Frontal cortex (tissue), 4 donors: Measurements from ENCODE around the gene EPB41L2. TPM values are rescaled to one million over a fixed set of nuclear protein-coding genes. Genes with fewer than 3 reads are reported as not detected.
"Not testable (repeated sequence)": the region's sequence is repeated elsewhere in the genome, so short reads cannot be mapped to it uniquely, and the experiment has no call there.

Experiments used
- DNase-seq, 2 donors: peaks; one replicate each; pipeline ENCODE4 v3.0.0; 2012; ENCODE audit warnings: low spot score in 2 of 2
- FAIRE-seq: peaks from 2 replicates; lab custom pipeline; 2012; peaks lifted over from hg19 to GRCh38; lab: Jason Lieb, UNC
- total RNA-seq: library from RNA; depleted of rRNA; stranded (reverse); fragments of >200 nt; gene quantifications from one replicate; pipeline ENCODE4 v1.2.3, GENCODE V29; 2014
- donor health status: control.
- donor health status: control.
- donor health status: control.

EPB41L2 gene
- total RNA-seq, 1 donor from 2014 or later = 30.2 TPM

GRCh38 chr6:131007964-131008363 lies 55.1 kb downstream of the EPB41L2 start:
- not testable (repeated sequence) for DNase-seq, FAIRE-seq

DNA sequence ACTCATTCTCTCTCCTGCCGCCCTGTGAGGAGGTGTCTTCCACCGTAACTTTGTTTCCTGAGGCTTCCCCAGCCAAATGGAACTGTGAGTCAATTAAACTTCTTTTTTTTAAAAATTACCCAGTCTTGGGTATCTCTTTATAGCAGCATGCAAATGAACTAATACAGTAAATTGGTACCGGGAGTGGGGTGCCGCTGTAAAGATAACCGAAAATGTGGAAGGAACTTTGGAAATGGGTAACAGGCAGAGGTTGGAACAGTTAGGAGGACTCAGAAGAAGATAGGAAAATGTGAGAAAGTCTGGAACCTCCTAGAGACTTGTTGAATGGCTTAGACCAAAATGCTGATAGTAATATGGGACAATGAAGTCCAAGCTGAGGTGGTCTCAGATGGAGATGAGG lies 55.8 kb downstream of the EPB41L2 start:
- DNase-seq (no peak), FAIRE-seq (no peak)

DNA sequence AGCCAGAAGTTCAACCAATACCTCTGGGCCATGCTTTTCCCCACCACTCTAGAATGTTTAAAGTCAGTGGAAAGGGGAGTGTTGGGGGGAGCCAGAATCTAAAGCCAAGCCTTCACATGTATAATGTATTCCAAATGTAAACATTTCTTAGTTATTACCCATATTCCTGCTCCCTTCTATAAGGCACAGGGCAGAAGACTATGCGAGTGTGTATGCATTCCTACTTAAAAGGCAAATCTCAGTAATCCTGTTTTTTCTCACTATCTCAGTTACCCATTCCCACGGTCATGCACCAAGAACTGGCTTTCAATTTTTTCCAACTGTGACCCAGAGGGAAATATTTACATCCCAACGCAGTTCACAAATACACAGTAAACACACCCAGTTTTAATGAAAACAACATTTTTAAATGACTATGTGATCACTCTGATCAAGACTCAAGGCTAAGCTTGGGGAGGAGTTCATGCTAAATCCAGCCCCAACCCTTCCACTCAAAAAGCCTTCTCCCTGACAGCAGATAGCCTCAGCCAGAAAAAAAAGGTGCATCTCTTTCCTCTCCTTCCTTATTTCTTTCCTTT lies 57.5 kb downstream of the EPB41L2 start:
- no peak for DNase-seq
- no peak for FAIRE-seq

DNA sequence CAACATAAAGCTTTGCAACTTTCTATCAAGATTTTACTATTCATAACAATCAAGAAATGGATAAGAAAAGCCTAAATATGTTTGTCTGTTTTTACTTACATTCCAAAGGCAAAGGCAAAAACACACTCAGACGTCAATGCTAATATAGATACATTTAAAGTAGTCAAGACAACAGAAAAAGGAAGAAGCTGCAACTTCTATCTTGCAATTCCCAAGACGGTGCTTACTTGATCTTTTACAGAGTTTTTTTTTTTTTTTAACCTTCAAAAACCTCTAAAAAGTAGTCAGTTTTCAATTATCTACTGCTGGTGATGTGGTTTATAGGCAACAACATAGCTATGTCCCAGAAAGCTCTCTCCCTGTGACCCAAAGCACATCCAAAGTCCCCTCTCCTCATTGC lies 58.1 kb downstream of the EPB41L2 start:
- no peak for FAIRE-seq

GRCh38 chr6:131004387-131004755 lies 58.7 kb downstream of the EPB41L2 start:
- no peak for DNase-seq
- no peak for FAIRE-seq

More for the DNA sequence above, 58.1 kb downstream of the EPB41L2 start:
- DNase-seq = no peak

GRCh38 chr6:131003488-131004386 lies 59.3 kb downstream of the EPB41L2 start:
- FAIRE-seq (no peak), DNase-seq (no peak)

- FAIRE-seq (no peak), DNase-seq (no peak)
Measured at GRCh38 chr6:131002661-131002980, 60.4 kb downstream of the EPB41L2 start.

DNA sequence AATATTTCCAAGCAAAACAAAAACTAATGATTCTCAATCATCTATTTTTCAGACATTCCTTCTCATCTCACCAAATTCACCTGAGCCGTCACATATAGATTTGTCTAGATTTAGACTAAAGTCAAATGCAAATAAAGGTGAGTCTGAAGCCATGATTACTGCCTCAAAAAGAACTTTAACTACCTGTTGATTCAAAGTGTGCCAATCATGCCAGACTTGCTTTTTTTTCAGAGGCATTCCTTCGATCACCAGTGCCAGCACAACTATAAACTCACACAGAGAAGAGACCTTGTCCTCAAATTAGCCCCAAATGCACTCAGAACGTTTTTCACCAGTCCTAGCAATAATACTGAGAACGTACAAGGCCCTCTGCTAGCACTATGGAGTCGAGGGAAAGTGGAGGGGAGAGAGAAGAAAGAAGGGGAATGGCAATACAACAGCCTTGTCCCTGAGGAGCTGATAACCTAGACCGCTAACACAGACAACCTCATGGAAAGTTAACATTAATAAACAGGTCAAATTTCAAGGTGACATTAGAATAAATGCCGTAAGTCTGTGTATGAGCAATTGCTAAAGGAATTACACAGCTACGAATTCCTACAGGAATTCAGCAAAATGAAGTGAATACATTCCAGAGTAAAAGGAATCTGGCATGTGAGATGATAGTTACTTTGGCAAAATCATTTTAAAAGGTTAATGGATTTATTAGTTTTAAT lies 60.9 kb downstream of the EPB41L2 start:
- FAIRE-seq (no peak), DNase-seq (no peak)

DNA sequence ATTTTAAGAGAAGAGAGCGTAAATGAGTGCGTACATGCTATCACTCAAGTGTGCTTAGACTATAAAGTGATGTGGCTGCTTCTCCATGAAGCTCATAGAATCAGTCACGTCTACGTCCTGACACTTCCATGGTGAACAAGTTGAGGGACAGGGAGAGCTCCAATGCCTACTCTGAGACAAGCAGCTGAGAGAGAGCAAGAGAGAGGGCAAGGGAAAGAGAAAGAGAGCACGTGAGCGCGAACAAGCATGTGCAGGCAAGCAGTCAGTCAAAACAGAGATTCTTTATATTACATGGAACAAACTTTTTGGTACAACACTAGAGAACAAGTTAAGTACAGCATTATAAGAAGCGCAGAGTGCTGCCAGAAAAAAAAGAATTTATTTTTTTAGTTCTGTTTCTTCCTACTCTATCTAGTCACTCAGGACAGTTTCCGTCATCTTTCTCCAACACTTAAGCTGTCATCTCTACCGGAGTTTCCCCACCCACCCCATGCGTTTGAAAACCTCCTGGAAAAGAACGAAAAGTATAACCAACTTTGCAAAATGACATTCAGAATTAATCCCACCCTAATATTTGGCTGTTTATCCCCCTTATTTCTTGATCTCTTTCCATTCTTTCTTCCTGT lies 61.8 kb downstream of the EPB41L2 start:
- FAIRE-seq (no peak), DNase-seq (no peak)

- FAIRE-seq = no peak
- no peak for DNase-seq
Measured at GRCh38 chr6:131000544-131000943, 62.5 kb downstream of the EPB41L2 start.

DNA sequence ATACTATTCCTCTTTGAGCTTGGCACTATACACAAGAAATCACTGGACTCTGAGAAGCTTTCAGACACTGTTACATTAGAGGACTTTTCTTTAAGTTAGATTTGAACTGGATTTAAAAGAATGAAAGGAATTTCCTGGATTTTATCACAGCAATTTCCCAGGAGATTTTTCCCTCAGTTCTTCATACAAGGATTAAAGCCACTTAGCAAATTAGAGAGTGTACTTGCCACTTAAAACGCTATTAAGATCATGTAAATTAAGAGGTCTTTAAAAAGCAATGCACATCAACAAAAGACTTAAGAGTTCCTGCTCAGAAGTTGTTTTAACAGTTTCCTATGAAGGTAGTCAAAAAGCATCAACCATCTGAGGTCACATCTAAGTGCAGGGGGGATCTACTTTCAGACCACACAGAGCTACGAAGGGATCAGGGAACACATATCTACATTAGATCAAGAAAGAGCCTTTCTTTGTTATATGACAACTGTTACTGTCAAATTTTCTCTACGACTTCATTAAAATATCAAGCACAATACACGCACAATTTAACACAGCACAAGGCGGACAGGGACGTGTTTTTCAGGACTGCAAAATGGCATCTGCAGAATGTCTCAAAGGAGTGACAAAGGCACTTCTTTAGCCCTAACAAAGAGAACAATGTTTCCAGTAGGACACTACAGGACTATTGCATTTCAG lies 65.8 kb downstream of the EPB41L2 start:
- FAIRE-seq (no peak), DNase-seq (no peak)

DNA sequence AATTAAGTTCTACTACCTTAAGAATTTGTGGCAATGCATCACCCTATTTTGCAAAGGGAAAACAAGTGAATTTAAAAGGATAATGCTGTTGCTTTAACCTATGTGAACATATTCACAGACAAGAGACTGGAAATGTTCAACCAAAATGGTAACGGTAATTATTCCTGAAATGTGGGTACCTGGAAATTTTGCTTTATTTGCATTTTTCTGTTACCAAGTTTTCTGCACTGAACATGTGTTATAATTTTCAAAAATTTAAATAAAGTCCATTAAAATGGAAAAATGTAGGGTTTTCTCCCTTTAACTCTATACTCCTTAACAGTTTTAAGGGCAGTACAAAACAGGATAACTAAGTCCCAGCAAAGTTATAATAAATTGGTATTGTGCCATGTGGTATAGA lies 66.4 kb downstream of the EPB41L2 start:
- FAIRE-seq = no peak
- no peak for DNase-seq

DNA sequence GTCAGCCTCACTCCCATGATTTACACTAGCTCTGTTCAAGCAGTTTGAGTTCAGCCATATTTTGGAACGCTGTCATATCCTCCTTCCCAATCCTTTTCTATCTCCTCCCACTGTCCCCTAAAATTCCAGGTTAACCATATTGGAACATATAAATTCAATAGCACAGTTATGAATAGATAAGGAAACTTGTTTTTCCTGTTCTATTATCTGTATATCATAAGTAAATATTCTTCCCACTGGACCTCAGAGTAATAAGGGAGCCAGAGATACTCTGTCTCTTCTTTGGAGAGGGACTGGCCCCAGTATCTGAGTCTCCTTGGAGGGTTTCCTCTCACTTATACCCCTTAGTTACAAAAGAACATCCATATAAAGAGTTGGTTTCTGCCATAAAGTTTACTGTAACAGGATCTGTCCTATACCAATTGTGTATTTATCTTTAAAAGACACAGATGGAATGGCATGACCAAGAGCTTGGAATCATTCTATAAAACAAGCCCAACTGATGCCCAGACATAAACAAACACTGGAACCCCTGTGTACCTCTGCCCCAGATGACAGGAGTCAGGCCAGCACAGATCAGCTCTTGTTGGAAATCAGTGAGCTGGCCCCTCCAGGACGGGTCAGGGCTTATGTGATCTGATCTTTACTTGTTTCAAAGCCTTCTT lies 67.1 kb downstream of the EPB41L2 start:
- no peak for DNase-seq
- no peak for FAIRE-seq

DNA sequence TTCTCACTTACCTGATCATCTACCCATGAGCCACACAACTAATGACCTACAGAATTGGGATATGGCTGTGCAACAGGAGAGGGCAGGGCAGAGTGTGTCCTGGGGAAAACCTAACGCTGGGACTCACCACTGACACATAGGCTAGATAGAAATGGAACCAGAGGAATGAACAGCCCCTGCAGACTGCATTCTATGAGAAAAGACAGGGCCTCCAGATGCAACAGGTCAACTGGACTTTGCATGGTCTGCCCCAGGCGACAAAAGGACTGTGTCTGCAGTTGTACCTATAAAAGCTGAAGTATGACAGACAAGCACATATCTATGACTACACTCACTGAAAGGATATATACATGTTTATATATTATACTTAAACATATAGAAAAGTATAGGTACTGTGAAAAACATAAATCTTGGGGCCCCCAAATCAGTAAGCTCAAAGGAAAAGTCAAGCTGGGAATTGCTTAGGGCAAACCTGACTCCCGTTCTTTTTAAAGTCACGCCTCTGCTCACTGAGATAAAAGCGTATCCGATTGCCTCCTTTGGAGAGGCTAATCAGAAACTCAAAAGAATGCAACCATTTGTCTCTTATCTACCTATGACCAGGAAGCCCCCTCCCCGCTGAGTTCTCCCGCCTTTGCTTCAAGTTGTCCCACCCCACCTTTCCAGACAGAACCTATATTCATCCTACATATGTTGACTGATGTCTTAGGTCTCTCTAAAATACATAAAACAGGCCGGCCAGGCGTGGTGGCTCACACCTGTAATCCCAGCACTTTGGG lies 68.5 kb downstream of the EPB41L2 start:
- FAIRE-seq = no peak
- DNase-seq = no peak

GRCh38 chr6:130993292-130993765 lies 69.7 kb downstream of the EPB41L2 start:
- FAIRE-seq (no peak), DNase-seq (no peak)

GRCh38 chr6:130991422-130992137 lies 71.5 kb downstream of the EPB41L2 start:
- DNase-seq = no peak
- no peak for FAIRE-seq

DNA sequence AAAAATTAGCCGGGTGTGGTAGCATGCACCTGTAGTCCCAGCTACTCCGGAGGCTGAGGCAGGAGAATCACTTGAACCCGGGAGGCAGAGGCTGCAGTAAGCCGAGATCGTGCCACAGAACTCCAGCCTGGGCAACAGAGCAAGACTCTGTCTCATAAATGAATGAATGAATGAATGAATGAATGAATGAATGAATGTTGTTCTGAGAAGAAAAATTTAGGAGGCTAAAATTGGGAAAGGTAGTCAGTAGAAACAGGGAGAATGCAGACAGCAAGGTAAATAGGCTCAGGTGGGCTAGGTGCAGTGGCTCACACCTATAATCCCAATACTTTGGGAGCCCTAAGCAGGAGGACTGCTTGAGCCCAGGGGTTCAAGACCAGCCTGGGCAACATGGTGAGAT lies 75.5 kb downstream of the EPB41L2 start:
- not testable (repeated sequence) for DNase-seq, FAIRE-seq

DNA sequence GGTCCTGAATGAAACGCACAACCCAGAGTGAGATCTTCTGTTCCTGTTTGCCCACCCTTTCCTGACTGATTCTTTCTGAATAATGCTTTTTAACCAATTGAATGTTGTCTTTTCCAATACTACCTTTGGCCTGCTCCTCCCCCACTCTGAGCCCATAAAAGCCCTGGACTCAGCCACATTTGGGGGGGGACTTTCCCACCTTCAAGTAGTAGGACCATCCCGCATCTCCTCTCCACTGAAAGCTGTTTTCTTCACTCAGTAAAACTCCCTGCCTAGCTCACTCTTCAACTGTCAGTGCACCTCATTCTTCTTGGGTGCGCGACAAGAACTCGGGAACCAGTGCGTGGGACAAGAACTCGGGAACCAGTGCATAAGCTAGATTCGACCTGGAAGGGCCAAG lies 77.9 kb downstream of the EPB41L2 start:
- DNase-seq (no peak), FAIRE-seq (no peak)
